GM12878 (cell line): ENCODE results near the gene ATP2B1. TPM values are rescaled to one million over a fixed set of nuclear protein-coding genes. Genes with fewer than 3 reads are reported as not detected.
A peak's percentile ranks its signal among the peaks of the same experiment; 100 is the strongest.

ENCODE experiments used
- ATAC-seq: fragments of 200-7000 bp; cut with Tn5 transposase; 3 replicates; pipeline ENCODE4 v1.9.1; 2020; ENCODE audit warnings: mild to moderate bottlenecking, moderate library complexity
- BruUV-seq: library from RNA; stranded (reverse); fragments of 400-500 nt; replicated peaks from 2 replicates; lab custom pipeline; 2021; lab: Mats Ljungman, UMichigan
- CTCF ChIA-PET: fragments of 300-600 bp; sonication (Branson Sonifier 250); formaldehyde crosslinking; extraction: SDS; loops from one replicate; lab custom pipeline; 2021; ENCODE audit warnings: inconsistent platforms; lab: Yijun Ruan, JAX
- POLR2A ChIA-PET: fragments of 350-600 bp; formaldehyde crosslinking; extraction: SDS; loops from one replicate; lab custom pipeline; 2021; ENCODE audit warnings: inconsistent platforms; lab: Charles Lee
- RAD21 ChIA-PET: fragments of 300-600 bp; sonication (Branson Sonifier 250); formaldehyde crosslinking; loops from one replicate; lab custom pipeline; 2023; ENCODE audit warnings: antibody characterized with exemption; ENCODE audit not compliant: unreplicated experiment; lab: Charles Lee
- SMC1A ChIA-PET: fragments of 300-600 bp; sonication (Branson Sonifier 250); formaldehyde crosslinking; loops from one replicate; lab custom pipeline; 2023; ENCODE audit not compliant: unreplicated experiment, uncharacterized antibody; lab: Charles Lee
- DNase-seq: peaks from one replicate; pipeline ENCODE4 v3.0.0-alpha.2; 2011; ENCODE audit warnings: low read depth, low spot score
- FAIRE-seq: peaks from 3 replicates; lab custom pipeline; 2011; peaks lifted over from hg19 to GRCh38; lab: Jason Lieb, UNC
- H2AFZ ChIP-seq: 2 replicates; pipeline ENCODE4 v1.6.0; 2011; ENCODE audit warnings: low read depth, low read length, control low read depth; ENCODE audit not compliant: control insufficient read depth
- H3K27ac ChIP-seq: 2 replicates; pipeline ENCODE4 v1.5.1; 2011; ENCODE audit warnings: control low read depth; ENCODE audit not compliant: control insufficient read depth, insufficient read depth
- H3K27me3 ChIP-seq, 2 experiments: replicated peaks in 1 of 2; 2 replicates each; pipeline versions ENCODE4 v1.6.0 to v1.6.1; 2011; ENCODE audit warnings: low read length in 1 of 2; ENCODE audit not compliant: control insufficient read depth in 2 of 2, insufficient read depth in 2 of 2
- H3K36me3 ChIP-seq, 2 experiments: 2 replicates each; pipeline ENCODE4 v1.5.1; 2011; ENCODE audit warnings: low read length in 1 of 2; ENCODE audit not compliant: control insufficient read depth in 2 of 2, insufficient read depth in 2 of 2
- H3K4me1 ChIP-seq: 2 replicates; pipeline ENCODE4 v1.6.1; 2011; ENCODE audit warnings: mild to moderate bottlenecking, low read length, moderate library complexity, mixed read lengths; ENCODE audit not compliant: control insufficient read depth, insufficient read depth
- H3K4me2 ChIP-seq: 2 replicates; pipeline ENCODE4 v1.6.0; 2011; ENCODE audit warnings: control low read depth; ENCODE audit not compliant: control insufficient read depth, insufficient read depth
- H3K4me3 ChIP-seq: fragments of 200-600 bp; sonication (generic); 2 replicates; pipeline ENCODE4 v1.5.1; 2016
- H3K79me2 ChIP-seq: 2 replicates; pipeline ENCODE4 v1.6.0; 2011; ENCODE audit warnings: low read length; ENCODE audit not compliant: control insufficient read depth, insufficient read depth
- H3K9ac ChIP-seq: 2 replicates; pipeline ENCODE4 v1.8.0; 2011; ENCODE audit warnings: low read length, control low read depth, mixed read lengths; ENCODE audit not compliant: control insufficient read depth, insufficient read depth
- H3K9me3 ChIP-seq: replicated peaks from 3 replicates; pipeline ENCODE4 v1.5.1; 2011; ENCODE audit warnings: mild to moderate bottlenecking, low read length; ENCODE audit not compliant: control insufficient read depth, insufficient read depth
- H4K20me1 ChIP-seq: 2 replicates; pipeline ENCODE4 v1.6.0; 2011; ENCODE audit not compliant: control insufficient read depth, insufficient read depth
- HCFC1 ChIP-seq: fragments of 150-350 bp; IDR thresholded peaks from 2 replicates; pipeline ENCODE4 v1.6.1; 2014; ENCODE audit warnings: low read length
- HDAC6 ChIP-seq: fragments of 200-600 bp; sonication (generic); IDR thresholded peaks from one replicate; pipeline ENCODE4 v1.8.0; 2017; ENCODE audit warnings: antibody characterized with exemption; ENCODE audit not compliant: unreplicated experiment
- NR2C2 ChIP-seq: IDR thresholded peaks from 2 replicates; pipeline ENCODE4 v1.6.1; 2011; ENCODE audit warnings: borderline replicate concordance, low read depth; ENCODE audit not compliant: control insufficient read depth, insufficient read length
- POU2F2 ChIP-seq: IDR thresholded peaks from 3 replicates; pipeline ENCODE4 v1.6.1; 2011; ENCODE audit warnings: low read depth, mild to moderate bottlenecking, low read length, borderline replicate concordance
- RUNX3 ChIP-seq: IDR thresholded peaks from 2 replicates; pipeline ENCODE4 v1.6.1; 2012; ENCODE audit warnings: low read length, inconsistent platforms
- SMARCA5 ChIP-seq: fragments of 450-650 bp; IDR thresholded peaks from 2 replicates; pipeline ENCODE4 v1.6.1; 2017; ENCODE audit warnings: mild to moderate bottlenecking
- SREBF2 ChIP-seq: IDR thresholded peaks from 2 replicates; pipeline ENCODE4 v1.6.1; 2012; ENCODE audit warnings: mild to moderate bottlenecking, low read length
- SUZ12 ChIP-seq: fragments of 200-600 bp; sonication (generic); IDR thresholded peaks from one replicate; pipeline ENCODE4 v1.6.1; 2018; ENCODE audit warnings: antibody characterized with exemption, mild to moderate bottlenecking; ENCODE audit not compliant: unreplicated experiment
- TAF1 ChIP-seq: IDR thresholded peaks from 2 replicates; pipeline ENCODE4 v1.6.1; 2011; ENCODE audit warnings: mild to moderate bottlenecking, low read depth, low read length, borderline replicate concordance
- in situ Hi-C: fragments of 300-500 bp; cut with MboI; formaldehyde crosslinking; loops from 9 replicates; pipeline ENCODE4 v1.14.3; 2018; ENCODE audit warnings: mixed read lengths
- intact Hi-C: fragments of 100-400 bp; cut with micrococcal nuclease; formaldehyde crosslinking; loops from one replicate; pipeline ENCODE4 v1.14.2; 2022; ENCODE audit not compliant: unreplicated experiment
- polyA plus RNA-seq, 11 experiments: library from polyadenylated mRNA; depleted of rRNA in 4 of 11; unstranded in 6 of 11; stranded (reverse) in 5 of 11; fragments of >200 nt; fragmentation: Nextera tagmentation in 4 of 11; fragmentation: Illumina TruSeq in 1 of 11; extraction: Ambion mirVana in 4 of 11; extraction: Trizol in 1 of 11; gene quantifications; 1 replicate in 1 of 11; 2 replicates in 10 of 11; pipeline versions ENCODE4 v1.2.1 to v1.2.3, GENCODE V29; 2011 to 2016; ENCODE audit warnings: inconsistent platforms in 2 of 11, missing spikeins in 2 of 11, low read depth in 1 of 11
- total RNA-seq, 4 experiments: library from RNA; depleted of rRNA in 3 of 4; stranded (reverse); fragments of >200 nt in 3 of 4; fragmentation: Illumina TruSeq in 1 of 4; extraction: Trizol in 1 of 4; gene quantifications; 2 replicates each; pipeline versions ENCODE4 v1.2.1 to v1.2.3, GENCODE V29; 2013 to 2021
- TF ChIP-seq, protein P1 (sequence below): IDR thresholded peaks from 2 replicates; pipeline ENCODE4 v1.6.1; 2012; ENCODE audit warnings: improper control_type of control experiment, low read depth, low read length; ENCODE audit not compliant: insufficient replicate concordance
- TF ChIP-seq, protein P2 (sequence below): fragments of 450-650 bp; IDR thresholded peaks from 2 replicates; pipeline ENCODE4 v1.6.1; 2017; ENCODE audit warnings: antibody characterized with exemption, mild to moderate bottlenecking, moderate library complexity

Gene ATP2B1
- total and polyA plus RNA-seq, 10 of the 15 experiments (the other 5 are each of a cell fraction or from before 2014, with no cell fraction given): 15.9 to 67.8 (median 48.5) TPM

DNA sequence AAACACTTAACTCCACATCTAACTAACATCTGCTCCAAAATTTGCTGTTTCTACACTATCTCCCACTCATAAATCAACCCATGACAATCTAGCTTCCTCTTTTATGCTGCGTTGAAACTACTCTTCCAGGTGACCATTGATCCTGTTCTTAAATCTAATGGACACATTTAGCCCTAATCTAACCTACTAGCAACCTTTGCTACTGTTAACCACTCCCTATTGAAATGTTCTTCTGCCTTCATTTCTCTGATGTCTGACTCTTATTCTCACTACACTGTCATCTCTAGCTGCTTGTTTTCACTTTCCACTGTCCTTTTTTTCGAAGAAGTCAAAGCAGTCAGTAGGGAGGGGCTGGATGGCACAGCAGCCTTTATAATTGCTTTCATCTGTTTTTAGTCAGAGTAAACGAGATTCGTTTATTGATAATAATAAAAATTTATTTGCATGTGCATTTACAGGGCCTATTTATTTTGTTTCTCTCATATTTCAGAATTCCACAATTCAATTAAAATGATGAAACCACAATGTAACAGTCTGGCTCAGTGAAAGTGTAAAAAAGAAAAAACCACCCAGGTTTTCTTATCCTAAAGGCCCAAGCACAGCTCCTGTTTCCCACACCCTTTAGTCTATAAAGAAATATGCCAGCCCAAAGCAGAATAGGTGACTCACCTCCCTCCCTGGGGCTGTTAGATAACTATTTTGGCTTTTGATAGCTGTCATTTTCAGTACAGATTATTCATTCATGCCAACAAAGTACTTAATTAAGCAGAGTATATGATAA lies 44.9 kb downstream of the ATP2B1 start (continued):
- TF ChIP-seq NR2C2 (no peak), SMARCA5 (no peak)

DNA sequence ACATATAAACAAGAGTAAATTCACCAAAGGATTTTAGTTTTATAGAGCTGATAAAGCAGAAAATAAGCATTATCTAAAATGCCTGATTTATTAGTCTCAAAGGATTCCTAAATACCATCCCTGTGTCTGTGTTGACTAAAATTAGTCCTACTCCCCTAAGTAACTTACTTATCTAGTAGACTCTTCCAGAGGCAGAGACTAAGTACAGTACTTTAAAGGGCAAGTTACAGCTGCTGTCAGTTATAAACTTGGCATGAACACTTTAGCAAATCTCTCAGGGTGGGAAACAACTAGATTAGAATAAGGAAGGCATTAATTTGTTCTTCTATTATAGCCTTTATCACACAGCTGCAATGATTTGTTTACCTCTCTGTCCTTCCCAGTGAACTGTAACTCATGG lies 46.0 kb downstream of the ATP2B1 start:
- DNase-seq: no peak
- peaks cover 81% of the 10 kb centered on the region for H3K79me2 ChIP-seq
- ChIA-PET CTCF (interaction anchor here (0.7 to 1.6 kb wide), 6 partner anchors 11 to 351 kb away, joined by 3 to 6 read pairs (median 3); no protein-coding TSS in a partner anchor), POLR2A (interaction anchor here (0.6 to 1.9 kb wide), 4 partner anchors 9 to 64 kb away, joined by 3 to 7 read pairs (median 4); no protein-coding TSS in a partner anchor), SMC1A (interaction anchor here (1.1 to 8.6 kb wide), 16 partner anchors 8 to 298 kb away, joined by 3 to 70 read pairs (median 6); no protein-coding TSS in a partner anchor), RAD21 (interaction anchor here (0.8 to 4.2 kb wide), 8 partner anchors 10 to 351 kb away, joined by 3 to 26 read pairs (median 5); no protein-coding TSS in a partner anchor)
- H4K20me1 ChIP-seq: no peaks in the 10 kb centered on the region
- H3K4me1 ChIP-seq: peaks cover 19% of the 10 kb centered on the region; the same call in 1 of the 2 replicates
- in situ Hi-C loops: no loop called here
- TF ChIP-seq, protein P1, sequence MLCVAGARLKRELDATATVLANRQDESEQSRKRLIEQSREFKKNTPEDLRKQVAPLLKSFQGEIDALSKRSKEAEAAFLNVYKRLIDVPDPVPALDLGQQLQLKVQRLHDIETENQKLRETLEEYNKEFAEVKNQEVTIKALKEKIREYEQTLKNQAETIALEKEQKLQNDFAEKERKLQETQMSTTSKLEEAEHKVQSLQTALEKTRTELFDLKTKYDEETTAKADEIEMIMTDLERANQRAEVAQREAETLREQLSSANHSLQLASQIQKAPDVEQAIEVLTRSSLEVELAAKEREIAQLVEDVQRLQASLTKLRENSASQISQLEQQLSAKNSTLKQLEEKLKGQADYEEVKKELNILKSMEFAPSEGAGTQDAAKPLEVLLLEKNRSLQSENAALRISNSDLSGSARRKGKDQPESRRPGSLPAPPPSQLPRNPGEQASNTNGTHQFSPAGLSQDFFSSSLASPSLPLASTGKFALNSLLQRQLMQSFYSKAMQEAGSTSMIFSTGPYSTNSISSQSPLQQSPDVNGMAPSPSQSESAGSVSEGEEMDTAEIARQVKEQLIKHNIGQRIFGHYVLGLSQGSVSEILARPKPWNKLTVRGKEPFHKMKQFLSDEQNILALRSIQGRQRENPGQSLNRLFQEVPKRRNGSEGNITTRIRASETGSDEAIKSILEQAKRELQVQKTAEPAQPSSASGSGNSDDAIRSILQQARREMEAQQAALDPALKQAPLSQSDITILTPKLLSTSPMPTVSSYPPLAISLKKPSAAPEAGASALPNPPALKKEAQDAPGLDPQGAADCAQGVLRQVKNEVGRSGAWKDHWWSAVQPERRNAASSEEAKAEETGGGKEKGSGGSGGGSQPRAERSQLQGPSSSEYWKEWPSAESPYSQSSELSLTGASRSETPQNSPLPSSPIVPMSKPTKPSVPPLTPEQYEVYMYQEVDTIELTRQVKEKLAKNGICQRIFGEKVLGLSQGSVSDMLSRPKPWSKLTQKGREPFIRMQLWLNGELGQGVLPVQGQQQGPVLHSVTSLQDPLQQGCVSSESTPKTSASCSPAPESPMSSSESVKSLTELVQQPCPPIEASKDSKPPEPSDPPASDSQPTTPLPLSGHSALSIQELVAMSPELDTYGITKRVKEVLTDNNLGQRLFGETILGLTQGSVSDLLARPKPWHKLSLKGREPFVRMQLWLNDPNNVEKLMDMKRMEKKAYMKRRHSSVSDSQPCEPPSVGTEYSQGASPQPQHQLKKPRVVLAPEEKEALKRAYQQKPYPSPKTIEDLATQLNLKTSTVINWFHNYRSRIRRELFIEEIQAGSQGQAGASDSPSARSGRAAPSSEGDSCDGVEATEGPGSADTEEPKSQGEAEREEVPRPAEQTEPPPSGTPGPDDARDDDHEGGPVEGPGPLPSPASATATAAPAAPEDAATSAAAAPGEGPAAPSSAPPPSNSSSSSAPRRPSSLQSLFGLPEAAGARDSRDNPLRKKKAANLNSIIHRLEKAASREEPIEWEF: no peak
- TF ChIP-seq RUNX3 (no peak), SUZ12 (no peak), TAF1 (no peak), HCFC1 (no peak), HDAC6 (no peak), SREBF2 (no peak), POU2F2 (no peak)
- TF ChIP-seq, protein P2, sequence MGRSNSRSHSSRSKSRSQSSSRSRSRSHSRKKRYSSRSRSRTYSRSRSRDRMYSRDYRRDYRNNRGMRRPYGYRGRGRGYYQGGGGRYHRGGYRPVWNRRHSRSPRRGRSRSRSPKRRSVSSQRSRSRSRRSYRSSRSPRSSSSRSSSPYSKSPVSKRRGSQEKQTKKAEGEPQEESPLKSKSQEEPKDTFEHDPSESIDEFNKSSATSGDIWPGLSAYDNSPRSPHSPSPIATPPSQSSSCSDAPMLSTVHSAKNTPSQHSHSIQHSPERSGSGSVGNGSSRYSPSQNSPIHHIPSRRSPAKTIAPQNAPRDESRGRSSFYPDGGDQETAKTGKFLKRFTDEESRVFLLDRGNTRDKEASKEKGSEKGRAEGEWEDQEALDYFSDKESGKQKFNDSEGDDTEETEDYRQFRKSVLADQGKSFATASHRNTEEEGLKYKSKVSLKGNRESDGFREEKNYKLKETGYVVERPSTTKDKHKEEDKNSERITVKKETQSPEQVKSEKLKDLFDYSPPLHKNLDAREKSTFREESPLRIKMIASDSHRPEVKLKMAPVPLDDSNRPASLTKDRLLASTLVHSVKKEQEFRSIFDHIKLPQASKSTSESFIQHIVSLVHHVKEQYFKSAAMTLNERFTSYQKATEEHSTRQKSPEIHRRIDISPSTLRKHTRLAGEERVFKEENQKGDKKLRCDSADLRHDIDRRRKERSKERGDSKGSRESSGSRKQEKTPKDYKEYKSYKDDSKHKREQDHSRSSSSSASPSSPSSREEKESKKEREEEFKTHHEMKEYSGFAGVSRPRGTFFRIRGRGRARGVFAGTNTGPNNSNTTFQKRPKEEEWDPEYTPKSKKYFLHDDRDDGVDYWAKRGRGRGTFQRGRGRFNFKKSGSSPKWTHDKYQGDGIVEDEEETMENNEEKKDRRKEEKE: no peak
- no peak for FAIRE-seq
- BruUV-seq: no TSS peak
- no peak overlapping the region for H3K4me3 ChIP-seq
- intact Hi-C loops: loop anchor here (2.0 kb wide), 1 partner anchor 44 kb away; no protein-coding TSS in a partner anchor
- H3K9ac ChIP-seq: no peak overlapping the region
- H3K27me3 ChIP-seq: no peaks in the 10 kb centered on the region
- H2AFZ ChIP-seq: no peak overlapping the region
- H3K27ac ChIP-seq: peak overlapping the region; percentile 38; the same call in 1 of the 2 replicates
- peaks cover 0 to 6% of the 10 kb centered on the region in 2 experiments; a peak in 1 of 4 replicates for H3K36me3 ChIP-seq
- H3K4me2 ChIP-seq: no peak overlapping the region
- peak; percentile 14 for ATAC-seq
- H3K9me3 ChIP-seq: no peaks in the 10 kb centered on the region
